GM12865 (cell line): Measurements from ENCODE around the gene OR51A7.
"Not testable (repeated sequence)": the region's sequence is repeated elsewhere in the genome, so short reads cannot be mapped to it uniquely, and the experiment has no call there.

Experiments used
- DNase-seq: peaks from one replicate; pipeline ENCODE4 v3.0.0; 2010; ENCODE audit warnings: low read depth
- H3K4me3 ChIP-seq: 2 replicates; pipeline ENCODE4 v1.5.1; 2011; ENCODE audit warnings: mild to moderate bottlenecking, low read depth, low read length, control low read depth
- TF ChIP-seq, protein P1 (sequence below): IDR thresholded peaks from 2 replicates; pipeline ENCODE4 v1.5.1; 2011; ENCODE audit warnings: low read length, control low read depth, low read depth, inconsistent platforms; ENCODE audit not compliant: insufficient read depth; ENCODE audit errors: missing control alignments

OR51A7 gene

GRCh38 chr11:4903484-4903883 lies at the start of gene OR51A7:
Gene OR51A7 (plus strand): TSS chr11:4903783. CDS start chr11:4907370, 3,587 bp downstream.
- no peak for DNase-seq
- TF ChIP-seq, protein P1, sequence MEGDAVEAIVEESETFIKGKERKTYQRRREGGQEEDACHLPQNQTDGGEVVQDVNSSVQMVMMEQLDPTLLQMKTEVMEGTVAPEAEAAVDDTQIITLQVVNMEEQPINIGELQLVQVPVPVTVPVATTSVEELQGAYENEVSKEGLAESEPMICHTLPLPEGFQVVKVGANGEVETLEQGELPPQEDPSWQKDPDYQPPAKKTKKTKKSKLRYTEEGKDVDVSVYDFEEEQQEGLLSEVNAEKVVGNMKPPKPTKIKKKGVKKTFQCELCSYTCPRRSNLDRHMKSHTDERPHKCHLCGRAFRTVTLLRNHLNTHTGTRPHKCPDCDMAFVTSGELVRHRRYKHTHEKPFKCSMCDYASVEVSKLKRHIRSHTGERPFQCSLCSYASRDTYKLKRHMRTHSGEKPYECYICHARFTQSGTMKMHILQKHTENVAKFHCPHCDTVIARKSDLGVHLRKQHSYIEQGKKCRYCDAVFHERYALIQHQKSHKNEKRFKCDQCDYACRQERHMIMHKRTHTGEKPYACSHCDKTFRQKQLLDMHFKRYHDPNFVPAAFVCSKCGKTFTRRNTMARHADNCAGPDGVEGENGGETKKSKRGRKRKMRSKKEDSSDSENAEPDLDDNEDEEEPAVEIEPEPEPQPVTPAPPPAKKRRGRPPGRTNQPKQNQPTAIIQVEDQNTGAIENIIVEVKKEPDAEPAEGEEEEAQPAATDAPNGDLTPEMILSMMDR: no peak
- H3K4me3 ChIP-seq: no peak within 1 kb of the TSS

DNA sequence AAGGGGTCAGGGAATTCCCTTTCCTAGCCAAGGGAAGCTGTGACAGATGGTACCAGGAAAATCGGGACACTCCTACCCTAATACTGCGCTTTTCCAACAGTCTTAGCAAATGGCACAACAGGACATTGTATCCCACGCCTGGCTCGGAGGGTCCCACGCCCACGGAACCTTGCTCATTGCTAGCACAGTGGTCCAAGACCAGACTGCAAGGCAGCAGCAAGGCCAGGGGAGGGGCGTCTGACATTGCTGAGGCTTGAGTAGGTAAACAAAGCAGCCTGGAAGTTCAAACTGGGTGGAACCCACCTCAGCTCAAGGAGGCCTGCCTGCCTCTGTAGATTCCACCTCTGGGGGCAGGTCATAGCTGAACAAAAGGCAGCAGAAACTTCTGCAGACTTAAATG lies 49.3 kb upstream of the OR51A7 start:
- not testable (repeated sequence) for H3K4me3 ChIP-seq, DNase-seq

DNA sequence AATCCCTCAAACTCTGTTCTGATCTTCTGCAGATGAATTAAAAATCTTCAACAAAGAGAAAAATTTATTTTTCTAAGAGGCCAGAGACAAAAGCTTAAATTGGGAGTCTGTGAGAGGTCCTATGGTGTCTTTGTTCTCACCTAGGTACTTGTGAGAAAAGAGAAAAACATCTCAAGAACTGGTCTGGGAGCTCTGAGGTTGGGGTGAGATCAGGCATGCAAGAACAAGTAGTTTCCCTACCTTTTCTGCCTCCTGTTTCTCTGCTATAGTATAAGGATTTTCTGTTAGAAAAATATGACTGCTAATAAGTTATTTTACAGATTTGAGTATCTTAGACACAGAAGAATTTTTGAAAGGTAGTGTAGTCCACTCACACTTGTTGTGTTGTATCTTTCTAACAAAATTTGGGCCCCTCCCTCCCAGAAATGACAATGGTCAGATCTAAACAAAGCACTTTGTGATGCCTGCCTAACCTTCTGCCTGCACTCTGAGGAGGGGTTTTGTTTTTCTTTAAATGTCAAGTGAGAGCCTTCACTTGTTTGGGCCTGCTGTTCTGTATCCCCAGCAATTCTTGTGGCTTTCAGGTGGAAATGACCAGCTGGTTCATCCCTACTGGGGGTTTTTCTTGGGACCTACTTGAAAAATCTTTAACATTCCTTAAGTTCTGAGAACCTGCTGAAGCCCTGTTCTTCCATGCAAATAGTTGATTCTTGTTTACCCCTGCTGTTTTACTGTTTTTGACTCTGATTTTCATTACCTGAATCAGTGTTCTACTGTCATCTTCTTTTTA lies 40.9 kb upstream of the OR51A7 start:
- H3K4me3 ChIP-seq: no peak overlapping the region
- no peak for DNase-seq
- TF ChIP-seq, protein P1: no peak

DNA sequence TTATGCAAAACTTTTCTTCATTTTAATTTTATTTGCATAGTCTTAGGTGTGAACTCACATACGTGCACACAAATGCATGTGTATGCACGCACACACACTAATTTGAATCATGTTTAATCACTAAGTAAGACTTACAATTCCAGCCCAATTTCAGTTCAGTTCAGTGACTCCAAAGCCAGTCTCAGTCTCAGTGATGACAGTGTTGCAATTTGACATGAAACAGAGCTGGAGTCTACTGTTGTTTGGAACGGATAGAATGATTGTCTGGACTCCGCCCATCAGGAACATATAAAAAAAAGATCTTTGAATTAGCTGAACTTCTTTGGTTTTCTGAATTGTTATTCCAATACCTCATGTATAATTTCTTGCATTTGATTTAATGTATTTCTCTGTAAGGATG lies 39.7 kb upstream of the OR51A7 start:
- no peak for DNase-seq
- no peak overlapping the region for H3K4me3 ChIP-seq
- TF ChIP-seq, protein P1: no peak

- no peak for DNase-seq
- TF ChIP-seq, protein P1: no peak
- H3K4me3 ChIP-seq: no peak overlapping the region
Observed at GRCh38 chr11:4865855-4866254, 37.7 kb upstream of the OR51A7 start.

DNA sequence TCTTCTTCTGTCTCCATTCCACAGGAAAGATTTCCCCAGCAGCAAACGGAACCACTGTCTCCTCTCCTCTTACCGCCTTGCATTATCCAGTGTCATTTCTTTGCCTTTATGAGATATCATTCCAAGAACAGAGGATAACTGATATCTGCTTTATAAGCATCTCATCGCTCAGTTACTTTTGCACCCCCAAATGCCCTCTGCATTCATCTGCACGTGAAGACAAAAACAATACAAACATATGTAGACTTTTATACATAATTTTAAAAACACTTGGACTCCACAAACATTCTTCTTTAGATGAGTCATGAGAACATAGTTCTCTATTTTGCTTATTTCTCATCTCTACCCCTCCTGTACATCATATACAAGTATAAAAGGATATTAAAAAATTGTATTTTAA lies 22.4 kb upstream of the OR51A7 start:
- DNase-seq: no peak
- TF ChIP-seq, protein P1: no peak
- no peak overlapping the region for H3K4me3 ChIP-seq

DNA sequence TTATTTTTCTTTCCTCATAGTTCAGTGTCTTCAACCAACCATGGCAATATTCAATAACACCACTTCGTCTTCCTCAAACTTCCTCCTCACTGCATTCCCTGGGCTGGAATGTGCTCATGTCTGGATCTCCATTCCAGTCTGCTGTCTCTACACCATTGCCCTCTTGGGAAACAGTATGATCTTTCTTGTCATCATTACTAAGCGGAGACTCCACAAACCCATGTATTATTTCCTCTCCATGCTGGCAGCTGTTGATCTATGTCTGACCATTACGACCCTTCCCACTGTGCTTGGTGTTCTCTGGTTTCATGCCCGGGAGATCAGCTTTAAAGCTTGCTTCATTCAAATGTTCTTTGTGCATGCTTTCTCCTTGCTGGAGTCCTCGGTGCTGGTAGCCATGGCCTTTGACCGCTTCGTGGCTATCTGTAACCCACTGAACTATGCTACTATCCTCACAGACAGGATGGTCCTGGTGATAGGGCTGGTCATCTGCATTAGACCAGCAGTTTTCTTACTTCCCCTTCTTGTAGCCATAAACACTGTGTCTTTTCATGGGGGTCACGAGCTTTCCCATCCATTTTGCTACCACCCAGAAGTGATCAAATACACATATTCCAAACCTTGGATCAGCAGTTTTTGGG lies 21.6 kb upstream of the OR51A7 start, which contains the start of gene OR51T1:
Gene OR51T1 (plus strand): TSS at position 41 of the 641 bp plus-strand sequence. CDS start 0 bp downstream, at position 41.
- TF ChIP-seq, protein P1: no peak
- no peak for DNase-seq
- no peak within 1 kb of the TSS for H3K4me3 ChIP-seq
